GM12874 (cell line): ENCODE data around the gene ANKRD22.

Experiments used
- CTCF ChIP-seq: IDR thresholded peaks from 2 replicates; pipeline ENCODE4 v1.5.1; 2011; ENCODE audit warnings: low read depth, mild to moderate bottlenecking, control low read depth, low read length, moderate library complexity; ENCODE audit not compliant: insufficient read depth

The ANKRD22 gene

GRCh38 chr10:88840881-88841280, 10.8 kb downstream of the ANKRD22 start:
- no peak for TF ChIP-seq CTCF

GRCh38 chr10:88840104-88840503, 11.5 kb downstream of the ANKRD22 start:
- TF ChIP-seq CTCF = no peak

- TF ChIP-seq CTCF = no peak
Measured at GRCh38 chr10:88838766-88839350, 12.8 kb downstream of the ANKRD22 start.

GRCh38 chr10:88835910-88836221, 15.8 kb downstream of the ANKRD22 start:
- no peak for TF ChIP-seq CTCF

- peak; percentile 78 for TF ChIP-seq CTCF
Measured at GRCh38 chr10:88835096-88835909, 16.3 kb downstream of the ANKRD22 start.

- no peak for TF ChIP-seq CTCF
Measured at GRCh38 chr10:88833723-88834122, 17.9 kb downstream of the ANKRD22 start.

GRCh38 chr10:88833156-88833555, 18.5 kb downstream of the ANKRD22 start:
- TF ChIP-seq CTCF = no peak
